GM23338 (cell line): ENCODE measurements around the gene DNAH11. TPM values are rescaled to one million over a fixed set of nuclear protein-coding genes. Genes with fewer than 3 reads are reported as not detected.

Source experiments
- ATAC-seq: fragments of 200-7000 bp; cut with Tn5 transposase; 3 replicates; pipeline ENCODE4 v1.9.1; 2020
- DNase-seq: peaks from one replicate; pipeline ENCODE4 v3.0.0-alpha.2; 2015; ENCODE audit warnings: low spot score
- H2AFZ ChIP-seq: fragments of 200-600 bp; sonication (generic); 2 replicates; pipeline ENCODE4 v1.8.0; 2016; ENCODE audit warnings: antibody characterized with exemption, mild to moderate bottlenecking, moderate library complexity
- H3F3A ChIP-seq: fragments of 200-600 bp; sonication (generic); replicated peaks from 2 replicates; pipeline ENCODE4 v1.8.0; 2017; ENCODE audit warnings: antibody characterized with exemption, mixed run types, low read depth
- H3K27ac ChIP-seq: fragments of 200-600 bp; sonication (generic); 2 replicates; pipeline ENCODE4 v1.6.1; 2016; ENCODE audit warnings: low read depth
- H3K27me3 ChIP-seq: fragments of 200-600 bp; sonication (generic); 2 replicates; pipeline ENCODE4 v1.8.0; 2016; ENCODE audit warnings: mild to moderate bottlenecking, mixed run types, moderate library complexity; ENCODE audit not compliant: insufficient read depth
- H3K36me3 ChIP-seq: fragments of 200-600 bp; sonication (generic); 2 replicates; pipeline ENCODE4 v1.8.0; 2016; ENCODE audit warnings: mild to moderate bottlenecking; ENCODE audit not compliant: insufficient read depth
- H3K4me1 ChIP-seq: fragments of 200-600 bp; sonication (generic); 2 replicates; pipeline ENCODE4 v1.8.0; 2016; ENCODE audit warnings: mild to moderate bottlenecking, moderate library complexity; ENCODE audit not compliant: insufficient read depth
- H3K4me2 ChIP-seq: fragments of 200-600 bp; sonication (generic); 2 replicates; pipeline ENCODE4 v1.7.1; 2017; ENCODE audit warnings: mixed run types
- H3K4me3 ChIP-seq: fragments of 200-600 bp; sonication (generic); 2 replicates; pipeline ENCODE4 v1.6.1; 2016; ENCODE audit warnings: mixed run types
- H3K79me2 ChIP-seq: fragments of 200-600 bp; sonication (generic); replicated peaks from 2 replicates; pipeline ENCODE4 v1.8.0; 2017; ENCODE audit warnings: mild to moderate bottlenecking; ENCODE audit not compliant: insufficient read depth
- H3K9me2 ChIP-seq: fragments of 200-600 bp; sonication (generic); 2 replicates; pipeline ENCODE4 v1.8.0; 2017; ENCODE audit not compliant: insufficient read depth
- H4K20me1 ChIP-seq: fragments of 200-600 bp; sonication (generic); replicated peaks from 2 replicates; pipeline ENCODE4 v1.8.0; 2017; ENCODE audit warnings: mild to moderate bottlenecking; ENCODE audit not compliant: insufficient read depth
- H3K27ac Mint-ChIP-seq: 2 replicates; pipeline ENCODE4 v1.8.0; 2020; ENCODE audit warnings: inconsistent platforms, mild to moderate bottlenecking, moderate library complexity, mixed read lengths
- H3K27me3 Mint-ChIP-seq: 3 replicates; pipeline ENCODE4 v1.8.0; 2022; ENCODE audit warnings: low read depth, mild to moderate bottlenecking, moderate library complexity, mixed read lengths, inconsistent platforms; ENCODE audit not compliant: insufficient read depth, poor library complexity
- H3K36me3 Mint-ChIP-seq: 3 replicates; pipeline ENCODE4 v1.8.0; 2021; ENCODE audit warnings: low read depth, mild to moderate bottlenecking, inconsistent platforms, moderate library complexity, mixed read lengths
- H3K4me1 Mint-ChIP-seq: 3 replicates; pipeline ENCODE4 v1.8.0; 2020; ENCODE audit warnings: mild to moderate bottlenecking, inconsistent platforms, mixed read lengths
- H3K4me3 Mint-ChIP-seq: 3 replicates; pipeline ENCODE4 v1.8.0; 2021; ENCODE audit warnings: moderate library complexity, mild to moderate bottlenecking, inconsistent platforms, mixed read lengths
- H3K9me3 Mint-ChIP-seq: 3 replicates; pipeline ENCODE4 v1.8.0; 2020; ENCODE audit warnings: moderate library complexity, mild to moderate bottlenecking, inconsistent platforms, mixed read lengths
- ETS1 ChIP-seq: IDR thresholded peaks from 2 replicates; pipeline ENCODE4 v1.6.1; 2016; ENCODE audit warnings: antibody characterized with exemption
- EZH2 ChIP-seq: fragments of 200-600 bp; sonication (generic); IDR thresholded peaks from one replicate; pipeline ENCODE4 v1.8.0; 2017; ENCODE audit warnings: antibody characterized with exemption, mild to moderate bottlenecking, low read depth; ENCODE audit not compliant: unreplicated experiment
- POLR2AphosphoS5 ChIP-seq: IDR thresholded peaks from 2 replicates; pipeline ENCODE4 v1.6.1; 2016; ENCODE audit warnings: antibody characterized with exemption, low read depth
- REST ChIP-seq: IDR thresholded peaks from one replicate; pipeline ENCODE4 v1.6.1; 2018; ENCODE audit warnings: antibody characterized with exemption; ENCODE audit not compliant: unreplicated experiment
- STAT1 ChIP-seq: IDR thresholded peaks from one replicate; pipeline ENCODE4 v1.6.1; 2016; ENCODE audit warnings: antibody characterized with exemption; ENCODE audit not compliant: unreplicated experiment
- ZNF331 ChIP-seq: fragments of 250-450 bp; sonication (Bioruptor Pico); IDR thresholded peaks from 2 replicates; pipeline ENCODE4 v1.5.0; 2020; ENCODE audit warnings: low read depth, mild to moderate bottlenecking, moderate library complexity
- polyA plus RNA-seq: library from polyadenylated mRNA; unstranded; fragments of >200 nt; fragmentation: Nextera tagmentation; extraction: Ambion mirVana; gene quantifications from 2 replicates; pipeline ENCODE4 v1.2.1, GENCODE V29; 2016
- total RNA-seq: library from RNA; depleted of rRNA; stranded (reverse); fragments of >200 nt; shearing (Covaris generic); gene quantifications from 2 replicates; pipeline ENCODE4 v1.2.3, GENCODE V29; 2014
- TF ChIP-seq, protein P1 (sequence below): fragments of 250-450 bp; sonication (Bioruptor Pico); IDR thresholded peaks from 2 replicates; pipeline ENCODE4 v1.5.0; 2020; ENCODE audit warnings: mild to moderate bottlenecking, moderate library complexity

The DNAH11 gene
- total and polyA plus RNA-seq, 2 experiments from 2014 or later = 9.3 TPM

DNA sequence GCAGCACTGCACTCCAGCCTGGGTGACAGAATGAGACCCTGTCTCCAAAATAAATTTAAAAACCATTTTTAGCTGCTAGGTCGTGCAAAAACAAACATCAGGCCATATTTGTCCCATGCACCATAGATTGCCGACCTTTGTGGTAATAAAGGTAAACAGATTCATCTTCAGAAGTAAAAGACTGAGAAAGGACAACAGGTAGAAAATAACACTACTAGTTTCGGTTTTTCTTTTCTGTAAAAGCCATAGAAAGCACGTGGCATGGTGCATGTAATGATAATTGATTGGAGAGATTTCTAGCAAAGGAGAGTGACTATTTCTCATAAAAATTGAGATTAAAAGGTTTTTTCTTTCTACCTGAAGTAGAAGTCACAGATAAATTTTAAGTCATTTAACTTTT, 93.9 kb downstream of the DNAH11 start (continued):
- TF ChIP-seq REST (no peak), ZNF331 (CRISPR knock-in tag) (no peak), STAT1 (no peak)

DNA sequence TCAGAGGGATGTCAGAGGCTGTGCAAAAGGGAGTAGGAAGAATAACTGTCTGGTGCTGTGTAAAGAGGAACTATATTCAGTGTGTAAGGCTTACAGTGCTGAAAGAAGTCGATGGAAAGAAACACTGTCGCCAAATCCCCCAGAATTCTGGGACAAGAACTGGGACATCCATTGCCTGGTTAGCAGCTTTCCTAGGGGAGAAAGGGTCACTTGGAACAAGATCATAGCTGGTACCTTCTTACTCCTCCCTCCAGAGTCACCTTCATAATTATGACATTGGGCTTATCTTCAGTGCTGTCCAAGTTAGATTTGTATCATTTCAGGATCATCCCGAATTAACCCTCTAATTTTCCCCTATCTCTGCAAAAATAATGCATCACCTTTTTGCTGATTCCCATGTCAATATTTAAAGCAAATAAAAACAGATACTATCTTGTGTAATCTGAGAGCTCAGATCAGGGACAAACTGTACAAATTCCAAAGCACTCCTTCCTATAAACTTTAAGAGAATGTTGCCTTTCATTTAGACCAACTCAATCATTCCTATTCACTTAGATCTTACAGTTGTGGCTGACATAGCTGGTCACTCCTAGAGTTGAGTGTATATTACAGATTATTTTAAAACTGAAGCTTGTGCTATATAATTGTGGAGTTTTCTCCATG, 96.5 kb downstream of the DNAH11 start:
- Histone ChIP-seq H4K20me1 (no peaks in the 10 kb centered on the region), H3K27ac (no peak overlapping the region), H3K27me3 (no peaks in the 10 kb centered on the region), H3K79me2 (no peaks in the 10 kb centered on the region), H3F3A (no peaks in the 10 kb centered on the region), H3K4me2 (no peak overlapping the region), H3K4me3 (no peak overlapping the region), H2AFZ (no peak overlapping the region), H3K9me2 (peaks cover 3% of the 10 kb centered on the region; the same call in 1 of the 2 replicates), H3K4me1 (peaks cover 6% of the 10 kb centered on the region; the same call in 1 of the 2 replicates), H3K36me3 (no peaks in the 10 kb centered on the region)
- no peak overlapping the region for H3K27ac Mint-ChIP-seq
- no peak for ATAC-seq
- no peaks in the 10 kb centered on the region for H3K27me3 Mint-ChIP-seq
- TF ChIP-seq, protein P1, sequence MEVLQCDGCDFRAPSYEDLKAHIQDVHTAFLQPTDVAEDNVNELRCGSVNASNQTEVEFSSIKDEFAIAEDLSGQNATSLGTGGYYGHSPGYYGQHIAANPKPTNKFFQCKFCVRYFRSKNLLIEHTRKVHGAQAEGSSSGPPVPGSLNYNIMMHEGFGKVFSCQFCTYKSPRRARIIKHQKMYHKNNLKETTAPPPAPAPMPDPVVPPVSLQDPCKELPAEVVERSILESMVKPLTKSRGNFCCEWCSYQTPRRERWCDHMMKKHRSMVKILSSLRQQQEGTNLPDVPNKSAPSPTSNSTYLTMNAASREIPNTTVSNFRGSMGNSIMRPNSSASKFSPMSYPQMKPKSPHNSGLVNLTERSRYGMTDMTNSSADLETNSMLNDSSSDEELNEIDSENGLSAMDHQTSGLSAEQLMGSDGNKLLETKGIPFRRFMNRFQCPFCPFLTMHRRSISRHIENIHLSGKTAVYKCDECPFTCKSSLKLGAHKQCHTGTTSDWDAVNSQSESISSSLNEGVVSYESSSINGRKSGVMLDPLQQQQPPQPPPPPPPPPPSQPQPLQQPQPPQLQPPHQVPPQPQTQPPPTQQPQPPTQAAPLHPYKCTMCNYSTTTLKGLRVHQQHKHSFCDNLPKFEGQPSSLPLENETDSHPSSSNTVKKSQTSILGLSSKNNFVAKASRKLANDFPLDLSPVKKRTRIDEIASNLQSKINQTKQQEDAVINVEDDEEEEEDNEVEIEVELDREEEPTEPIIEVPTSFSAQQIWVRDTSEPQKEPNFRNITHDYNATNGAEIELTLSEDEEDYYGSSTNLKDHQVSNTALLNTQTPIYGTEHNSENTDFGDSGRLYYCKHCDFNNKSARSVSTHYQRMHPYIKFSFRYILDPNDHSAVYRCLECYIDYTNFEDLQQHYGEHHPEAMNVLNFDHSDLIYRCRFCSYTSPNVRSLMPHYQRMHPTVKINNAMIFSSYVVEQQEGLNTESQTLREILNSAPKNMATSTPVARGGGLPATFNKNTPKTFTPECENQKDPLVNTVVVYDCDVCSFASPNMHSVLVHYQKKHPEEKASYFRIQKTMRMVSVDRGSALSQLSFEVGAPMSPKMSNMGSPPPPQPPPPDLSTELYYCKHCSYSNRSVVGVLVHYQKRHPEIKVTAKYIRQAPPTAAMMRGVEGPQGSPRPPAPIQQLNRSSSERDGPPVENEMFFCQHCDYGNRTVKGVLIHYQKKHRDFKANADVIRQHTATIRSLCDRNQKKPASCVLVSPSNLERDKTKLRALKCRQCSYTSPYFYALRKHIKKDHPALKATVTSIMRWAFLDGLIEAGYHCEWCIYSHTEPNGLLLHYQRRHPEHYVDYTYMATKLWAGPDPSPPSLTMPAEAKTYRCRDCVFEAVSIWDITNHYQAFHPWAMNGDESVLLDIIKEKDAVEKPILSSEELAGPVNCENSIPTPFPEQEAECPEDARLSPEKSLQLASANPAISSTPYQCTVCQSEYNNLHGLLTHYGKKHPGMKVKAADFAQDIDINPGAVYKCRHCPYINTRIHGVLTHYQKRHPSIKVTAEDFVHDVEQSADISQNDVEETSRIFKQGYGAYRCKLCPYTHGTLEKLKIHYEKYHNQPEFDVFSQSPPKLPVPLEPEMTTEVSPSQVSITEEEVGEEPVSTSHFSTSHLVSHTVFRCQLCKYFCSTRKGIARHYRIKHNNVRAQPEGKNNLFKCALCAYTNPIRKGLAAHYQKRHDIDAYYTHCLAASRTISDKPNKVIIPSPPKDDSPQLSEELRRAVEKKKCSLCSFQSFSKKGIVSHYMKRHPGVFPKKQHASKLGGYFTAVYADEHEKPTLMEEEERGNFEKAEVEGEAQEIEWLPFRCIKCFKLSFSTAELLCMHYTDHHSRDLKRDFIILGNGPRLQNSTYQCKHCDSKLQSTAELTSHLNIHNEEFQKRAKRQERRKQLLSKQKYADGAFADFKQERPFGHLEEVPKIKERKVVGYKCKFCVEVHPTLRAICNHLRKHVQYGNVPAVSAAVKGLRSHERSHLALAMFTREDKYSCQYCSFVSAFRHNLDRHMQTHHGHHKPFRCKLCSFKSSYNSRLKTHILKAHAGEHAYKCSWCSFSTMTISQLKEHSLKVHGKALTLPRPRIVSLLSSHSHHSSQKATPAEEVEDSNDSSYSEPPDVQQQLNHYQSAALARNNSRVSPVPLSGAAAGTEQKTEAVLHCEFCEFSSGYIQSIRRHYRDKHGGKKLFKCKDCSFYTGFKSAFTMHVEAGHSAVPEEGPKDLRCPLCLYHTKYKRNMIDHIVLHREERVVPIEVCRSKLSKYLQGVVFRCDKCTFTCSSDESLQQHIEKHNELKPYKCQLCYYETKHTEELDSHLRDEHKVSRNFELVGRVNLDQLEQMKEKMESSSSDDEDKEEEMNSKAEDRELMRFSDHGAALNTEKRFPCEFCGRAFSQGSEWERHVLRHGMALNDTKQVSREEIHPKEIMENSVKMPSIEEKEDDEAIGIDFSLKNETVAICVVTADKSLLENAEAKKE = no peak
- TF ChIP-seq ETS1 = no peak
- no peak for TF ChIP-seq POLR2AphosphoS5
- TF ChIP-seq EZH2 = no peak
- peaks cover 19% of the 10 kb centered on the region for H3K4me1 Mint-ChIP-seq
- no peaks in the 10 kb centered on the region for H3K36me3 Mint-ChIP-seq
- no peak overlapping the region for H3K4me3 Mint-ChIP-seq
- H3K9me3 Mint-ChIP-seq = no peaks in the 10 kb centered on the region
- no peak for DNase-seq
